Uterus (tissue), 4 donors: ENCODE measurements around the gene TOMM5. TPM values are rescaled to one million over a fixed set of nuclear protein-coding genes. Genes with fewer than 3 reads are reported as not detected.

ENCODE experiments used
- DNase-seq, 2 donors: peaks; one replicate each; pipeline ENCODE4 v3.0.0-alpha.2; 2019 to 2020
- H3K27ac ChIP-seq, 2 donors: fragments of 200-600 bp; sonication (generic); 1 replicate in 1 of 2; 2 replicates in 1 of 2; pipeline ENCODE4 v1.5.1; 2016 to 2018
- H3K27me3 ChIP-seq, 2 donors: fragments of 200-600 bp; sonication (generic); one replicate each; pipeline ENCODE4 v1.5.1; 2018 to 2019; ENCODE audit warnings: control low read depth in 1 of 2
- H3K36me3 ChIP-seq, 2 donors: fragments of 200-600 bp; sonication (generic); one replicate each; pipeline ENCODE4 v1.5.1; 2019; ENCODE audit warnings: control low read depth in 1 of 2
- H3K4me1 ChIP-seq, 2 donors: fragments of 200-600 bp; sonication (generic); one replicate each; pipeline ENCODE4 v1.5.1; 2018 to 2019; ENCODE audit warnings: control low read depth in 1 of 2
- H3K4me3 ChIP-seq, 2 donors: fragments of 200-600 bp; sonication (generic); 1 replicate in 1 of 2; 2 replicates in 1 of 2; pipeline ENCODE4 v1.5.1; 2018 to 2019; ENCODE audit warnings: mild to moderate bottlenecking in 1 of 2
- H3K9me3 ChIP-seq, 2 donors: fragments of 200-600 bp; sonication (generic); one replicate each; pipeline ENCODE4 v1.5.1; 2019; ENCODE audit warnings: control low read depth in 1 of 2
- CTCF ChIP-seq, 4 experiments: fragments of 200-600 bp in 2 of 4; fragments of 450-650 bp in 2 of 4; sonication (generic) in 2 of 4; IDR thresholded peaks; one replicate each; pipeline ENCODE4 v1.5.1; 2016 to 2019; ENCODE audit warnings: antibody characterized with exemption in 4 of 4, mild to moderate bottlenecking in 2 of 4, moderate library complexity in 1 of 4
- POLR2A ChIP-seq, 2 donors: fragments of 450-650 bp; IDR thresholded peaks; one replicate each; pipeline ENCODE4 v1.6.1; 2016; ENCODE audit warnings: antibody characterized with exemption in 2 of 2, mild to moderate bottlenecking in 1 of 2, moderate library complexity in 1 of 2
- intact Hi-C: fragments of 100-400 bp; cut with DNase I; formaldehyde crosslinking; loops from one replicate; pipeline ENCODE4 v1.15.1; 2023; ENCODE audit warnings: low total_unique reads
- total RNA-seq, 4 donors: library from RNA; depleted of rRNA in 3 of 4; stranded (reverse); fragments of >200 nt in 3 of 4; gene quantifications; one replicate each; pipeline versions ENCODE4 v1.1.0 to v1.2.4, GENCODE V29; 2014 to 2023
- donor health status: DM: yes; HTN: yes; CAD: no.

Gene TOMM5
- 100 to 1,000 TPM in 2 of 4 donors, 10 to 100 TPM in 2; 58.1 to 136 (median 94.7) TPM for total RNA-seq

GRCh38 chr9:37592108-37592951 is at the start of gene TOMM5:
TSS of gene TOMM5 (minus strand) at chr9:37592597. CDS start at chr9:37592532, 65 bp downstream.
- no peaks in the 10 kb centered on the region for H3K9me3 ChIP-seq
- DNase-seq: peak; percentile 90 to 91
- intact Hi-C loops: no loop called here
- H3K4me1 ChIP-seq: peaks cover 9 to 15% of the 10 kb centered on the region in 2 donors
- peak within 1 kb of the TSS; percentile 80 to 83 for H3K27ac ChIP-seq
- H3K4me3 ChIP-seq: peak within 1 kb of the TSS; percentile 66 to 95
- no peaks in the 10 kb centered on the region for H3K36me3 ChIP-seq
- no peaks in the 10 kb centered on the region for H3K27me3 ChIP-seq
- TF ChIP-seq CTCF (IDR thresholded peaks at IDR 0.05) (peak in 1 of 4 experiments; percentile 30), POLR2A (IDR thresholded peaks at IDR 0.05) (peak; percentile 58 to 73)

- Histone ChIP-seq H3K4me1 (no peaks in the 10 kb centered on the region), H3K4me3 (no peak overlapping the region), H3K9me3 (no peaks in the 10 kb centered on the region), H3K27me3 (no peaks in the 10 kb centered on the region), H3K27ac (no peak overlapping the region), H3K36me3 (no peaks in the 10 kb centered on the region)
- TF ChIP-seq CTCF (IDR thresholded peaks at IDR 0.05) (no peak), POLR2A (IDR thresholded peaks at IDR 0.05) (no peak)
- intact Hi-C loops: no loop called here
- DNase-seq: no peak
Measured at GRCh38 chr9:37641331-37641730, 48.9 kb upstream of the TOMM5 start.

GRCh38 chr9:37640246-37640645 is 47.8 kb upstream of the TOMM5 start:
- Histone ChIP-seq H3K36me3 (no peaks in the 10 kb centered on the region), H3K27me3 (no peaks in the 10 kb centered on the region), H3K9me3 (no peaks in the 10 kb centered on the region), H3K4me3 (no peak overlapping the region), H3K4me1 (no peaks in the 10 kb centered on the region), H3K27ac (no peak overlapping the region)
- intact Hi-C loops: no loop called here
- DNase-seq: no peak
- TF ChIP-seq POLR2A (IDR thresholded peaks at IDR 0.05) (no peak), CTCF (IDR thresholded peaks at IDR 0.05) (no peak)

- Histone ChIP-seq H3K27me3 (no peaks in the 10 kb centered on the region), H3K4me1 (no peaks in the 10 kb centered on the region), H3K9me3 (no peaks in the 10 kb centered on the region), H3K4me3 (no peak overlapping the region), H3K27ac (no peak overlapping the region), H3K36me3 (no peaks in the 10 kb centered on the region)
- intact Hi-C loops: no loop called here
- no peak for DNase-seq
- TF ChIP-seq CTCF (IDR thresholded peaks at IDR 0.05) (no peak), POLR2A (IDR thresholded peaks at IDR 0.05) (no peak)
Measured at GRCh38 chr9:37639841-37640240, 47.4 kb upstream of the TOMM5 start.

- no peak for DNase-seq
- TF ChIP-seq CTCF (IDR thresholded peaks at IDR 0.05) (no peak), POLR2A (IDR thresholded peaks at IDR 0.05) (no peak)
- Histone ChIP-seq H3K27me3 (no peaks in the 10 kb centered on the region), H3K4me1 (no peaks in the 10 kb centered on the region), H3K9me3 (no peaks in the 10 kb centered on the region), H3K4me3 (no peak overlapping the region), H3K36me3 (no peaks in the 10 kb centered on the region), H3K27ac (no peak overlapping the region)
- intact Hi-C loops: no loop called here
Measured at GRCh38 chr9:37639109-37639762, 46.8 kb upstream of the TOMM5 start.
